ENCODE measurements around the gene PFN1.

DNA sequence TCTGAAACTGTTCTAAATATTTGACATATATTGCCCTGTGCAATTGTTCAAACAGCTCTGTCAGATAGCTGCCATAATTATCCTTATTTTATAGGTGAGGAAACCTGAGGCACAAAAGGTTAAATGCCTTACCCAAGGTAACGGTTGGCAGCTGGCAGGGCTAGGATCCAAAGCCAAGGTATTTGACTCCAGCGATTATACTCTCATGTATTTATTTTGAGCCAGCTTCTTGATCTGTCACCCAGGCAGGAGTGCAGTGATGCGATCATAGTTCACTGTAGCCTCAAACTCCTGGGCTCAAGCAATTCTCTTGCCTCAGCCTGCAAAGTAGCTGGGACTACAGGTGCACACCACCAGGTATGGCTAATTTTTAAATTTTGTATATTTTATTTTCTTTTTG lies 9.8 kb upstream of the PFN1 start:
- TF ChIP-seq, protein P1, sequence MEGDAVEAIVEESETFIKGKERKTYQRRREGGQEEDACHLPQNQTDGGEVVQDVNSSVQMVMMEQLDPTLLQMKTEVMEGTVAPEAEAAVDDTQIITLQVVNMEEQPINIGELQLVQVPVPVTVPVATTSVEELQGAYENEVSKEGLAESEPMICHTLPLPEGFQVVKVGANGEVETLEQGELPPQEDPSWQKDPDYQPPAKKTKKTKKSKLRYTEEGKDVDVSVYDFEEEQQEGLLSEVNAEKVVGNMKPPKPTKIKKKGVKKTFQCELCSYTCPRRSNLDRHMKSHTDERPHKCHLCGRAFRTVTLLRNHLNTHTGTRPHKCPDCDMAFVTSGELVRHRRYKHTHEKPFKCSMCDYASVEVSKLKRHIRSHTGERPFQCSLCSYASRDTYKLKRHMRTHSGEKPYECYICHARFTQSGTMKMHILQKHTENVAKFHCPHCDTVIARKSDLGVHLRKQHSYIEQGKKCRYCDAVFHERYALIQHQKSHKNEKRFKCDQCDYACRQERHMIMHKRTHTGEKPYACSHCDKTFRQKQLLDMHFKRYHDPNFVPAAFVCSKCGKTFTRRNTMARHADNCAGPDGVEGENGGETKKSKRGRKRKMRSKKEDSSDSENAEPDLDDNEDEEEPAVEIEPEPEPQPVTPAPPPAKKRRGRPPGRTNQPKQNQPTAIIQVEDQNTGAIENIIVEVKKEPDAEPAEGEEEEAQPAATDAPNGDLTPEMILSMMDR (conservative IDR thresholded peaks at IDR 0.05), result no peak
- TF ChIP-seq EZH2 (IDR thresholded peaks at IDR 0.05; ENCODE audit: low read depth), result no peak

Measured in PC-9 (cell line).